Left lung (tissue), 10 donors: ENCODE data around the gene NT5C1B. TPM values are rescaled to one million over a fixed set of nuclear protein-coding genes. Genes with fewer than 3 reads are reported as not detected.

Experiments
- ATAC-seq: fragments of 200-7000 bp; cut with Tn5 transposase; one replicate; pipeline ENCODE4 v1.9.1; 2020; ENCODE audit warnings: moderate library complexity
- DNase-seq, 4 donors: peaks; one replicate each; pipeline ENCODE4 v3.0.0-alpha.2; 2013 to 2020
- H3K27ac ChIP-seq, 2 donors: fragments of 200-600 bp; sonication (generic) in 1 of 2; one replicate each; pipeline versions ENCODE4 v1.5.0 to v1.8.0; 2020 to 2021
- H3K27me3 ChIP-seq, 2 donors: fragments of 200-600 bp; sonication (generic) in 1 of 2; one replicate each; pipeline versions ENCODE4 v1.5.0 to v1.8.0; 2020 to 2021
- H3K36me3 ChIP-seq, 2 donors: fragments of 200-600 bp; sonication (generic) in 1 of 2; one replicate each; pipeline versions ENCODE4 v1.5.0 to v1.8.0; 2020 to 2021
- H3K4me1 ChIP-seq, 2 donors: fragments of 200-600 bp; one replicate each; pipeline ENCODE4 v1.8.0; 2021
- H3K4me3 ChIP-seq, 2 donors: fragments of 200-600 bp; sonication (generic) in 1 of 2; one replicate each; pipeline versions ENCODE4 v1.5.0 to v1.8.0; 2020 to 2021; ENCODE audit warnings: mild to moderate bottlenecking in 1 of 2
- H3K9me3 ChIP-seq, 2 donors: fragments of 200-600 bp; sonication (generic) in 1 of 2; one replicate each; pipeline versions ENCODE4 v1.5.0 to v1.8.0; 2020 to 2021
- intact Hi-C, 2 donors: fragments of 100-400 bp; cut with DNase I; formaldehyde crosslinking; loops; one replicate each; pipeline versions ENCODE4 v1.11.2 to v1.14.2; 2022
- polyA plus RNA-seq, 6 donors: library from polyadenylated mRNA; unstranded; fragments of 120-200 nt; gene quantifications; one replicate each; pipeline ENCODE4 v1.2.1, GENCODE V29; 2013; ENCODE audit not compliant: insufficient read length in 6 of 6
- total RNA-seq, 2 donors: library from RNA; stranded (reverse); fragmentation: NEBNext Ultra II Directional; extraction: Animal tissue kit (Norgen Biotek cat#: 25700); gene quantifications; one replicate each; pipeline ENCODE4 v1.2.1, GENCODE V29; 2021
- TF ChIP-seq, protein P1 (sequence below), 2 donors: fragments of 200-600 bp; sonication (generic) in 1 of 2; IDR thresholded peaks; one replicate each; pipeline versions ENCODE4 v1.5.0 to v1.8.0; 2021; ENCODE audit warnings: antibody characterized with exemption in 2 of 2
- donor health status: DM: no; HTN: yes; CAD: no.
- donor health status: DM: no; HTN: no; CAD: no.

Gene NT5C1B
- total and polyA plus RNA-seq, 8 donors, result 1.2 to 1.9 (median 1.3) TPM; not detected in 2

DNA sequence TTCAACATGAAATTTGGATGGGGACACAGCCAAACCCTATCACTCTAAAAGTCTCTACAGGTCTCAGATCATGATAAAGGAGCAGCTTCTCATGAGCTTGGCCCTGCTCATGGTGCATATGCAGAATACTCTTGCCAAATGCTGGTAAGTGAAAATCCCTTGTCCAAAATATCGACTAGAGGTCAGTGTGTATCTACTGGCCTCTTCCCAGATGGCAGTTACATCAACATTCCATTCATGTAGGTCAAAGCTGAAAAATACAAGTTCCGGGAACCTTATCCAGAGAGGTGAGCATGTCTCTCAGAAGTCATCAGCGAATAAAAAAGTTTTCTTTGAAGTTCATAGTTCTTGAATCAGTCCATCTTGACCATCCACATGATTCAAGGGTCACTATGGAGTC is 7.6 kb upstream of the NT5C1B start:
- intact Hi-C loops, result no loop called here
- Histone ChIP-seq H3K27me3 (no peaks in the 10 kb centered on the region), H3K4me3 (no peak overlapping the region), H3K27ac (no peak overlapping the region), H3K4me1 (no peaks in the 10 kb centered on the region), H3K9me3 (no peaks in the 10 kb centered on the region), H3K36me3 (no peaks in the 10 kb centered on the region)
- DNase-seq, result no peak
- no peak for ATAC-seq
- TF ChIP-seq, protein P1, sequence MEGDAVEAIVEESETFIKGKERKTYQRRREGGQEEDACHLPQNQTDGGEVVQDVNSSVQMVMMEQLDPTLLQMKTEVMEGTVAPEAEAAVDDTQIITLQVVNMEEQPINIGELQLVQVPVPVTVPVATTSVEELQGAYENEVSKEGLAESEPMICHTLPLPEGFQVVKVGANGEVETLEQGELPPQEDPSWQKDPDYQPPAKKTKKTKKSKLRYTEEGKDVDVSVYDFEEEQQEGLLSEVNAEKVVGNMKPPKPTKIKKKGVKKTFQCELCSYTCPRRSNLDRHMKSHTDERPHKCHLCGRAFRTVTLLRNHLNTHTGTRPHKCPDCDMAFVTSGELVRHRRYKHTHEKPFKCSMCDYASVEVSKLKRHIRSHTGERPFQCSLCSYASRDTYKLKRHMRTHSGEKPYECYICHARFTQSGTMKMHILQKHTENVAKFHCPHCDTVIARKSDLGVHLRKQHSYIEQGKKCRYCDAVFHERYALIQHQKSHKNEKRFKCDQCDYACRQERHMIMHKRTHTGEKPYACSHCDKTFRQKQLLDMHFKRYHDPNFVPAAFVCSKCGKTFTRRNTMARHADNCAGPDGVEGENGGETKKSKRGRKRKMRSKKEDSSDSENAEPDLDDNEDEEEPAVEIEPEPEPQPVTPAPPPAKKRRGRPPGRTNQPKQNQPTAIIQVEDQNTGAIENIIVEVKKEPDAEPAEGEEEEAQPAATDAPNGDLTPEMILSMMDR (IDR thresholded peaks at IDR 0.05), result no peak

DNA sequence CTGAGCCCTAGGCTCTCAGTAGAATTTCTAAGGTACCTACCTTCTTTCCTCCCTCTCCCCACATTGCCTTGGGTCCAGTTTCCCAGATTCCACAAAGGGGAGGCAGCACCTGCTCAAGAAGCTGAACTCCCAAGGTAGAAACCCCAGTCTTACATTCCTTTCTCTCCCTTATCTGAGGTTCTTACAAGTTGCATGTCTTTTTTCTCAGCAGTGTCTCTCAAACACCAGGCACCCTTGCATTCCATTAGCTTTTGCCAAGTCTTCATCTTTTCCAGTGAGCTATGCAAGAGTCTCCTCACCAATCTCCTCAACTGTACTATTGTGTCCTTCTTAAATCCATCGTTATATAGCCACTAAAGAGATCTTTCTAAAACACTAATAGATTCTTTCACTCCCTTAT is 4.1 kb upstream of the NT5C1B start:
- intact Hi-C loops, result no loop called here
- DNase-seq (no peak), ATAC-seq (no peak)
- TF ChIP-seq, protein P1 (IDR thresholded peaks at IDR 0.05), result no peak
- Histone ChIP-seq H3K27ac (no peak overlapping the region), H3K4me3 (no peak overlapping the region), H3K36me3 (no peaks in the 10 kb centered on the region), H3K27me3 (no peaks in the 10 kb centered on the region), H3K4me1 (no peaks in the 10 kb centered on the region), H3K9me3 (no peaks in the 10 kb centered on the region)

DNA sequence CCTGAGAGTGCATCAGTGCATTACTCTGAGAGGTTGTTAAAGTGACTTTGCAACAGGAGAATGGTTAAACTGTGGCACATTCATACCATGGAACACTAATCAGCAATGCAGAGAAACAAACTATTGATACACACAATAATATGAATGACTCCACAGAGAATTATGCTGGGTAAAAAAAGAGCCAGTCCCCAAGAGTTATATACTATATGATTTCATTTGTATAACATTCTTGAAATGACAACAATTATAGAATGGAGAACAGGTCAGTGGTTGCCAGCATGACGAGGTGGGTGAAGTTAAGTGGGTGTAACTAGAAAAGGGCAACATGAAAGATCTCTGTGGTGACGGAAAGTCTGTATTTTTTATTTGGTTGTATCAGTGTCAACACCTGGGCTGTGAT is 3.0 kb upstream of the NT5C1B start:
- H3K4me1 ChIP-seq, result no peaks in the 10 kb centered on the region
- intact Hi-C loops, result no loop called here

DNA sequence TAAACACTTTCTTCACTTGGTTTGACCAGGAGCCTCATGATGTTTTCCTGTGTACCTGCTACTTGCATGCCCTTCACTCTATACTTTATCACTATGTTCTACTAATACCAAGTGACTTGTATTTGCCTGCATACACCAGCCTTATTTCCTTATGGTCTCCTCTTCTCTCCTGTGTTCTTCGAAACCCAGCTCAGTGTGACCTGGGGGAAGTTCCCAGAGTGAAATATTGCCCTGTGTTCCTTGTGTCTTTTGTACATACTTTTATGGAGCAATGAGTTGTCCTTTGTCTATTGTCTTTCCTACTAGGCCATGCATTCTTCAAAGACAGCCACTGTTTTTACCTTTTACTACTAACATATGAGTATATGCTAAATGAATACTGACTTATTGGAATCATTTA is 567 bp downstream of the NT5C1B start:
- Histone ChIP-seq H3K9me3 (peaks cover 0 to 10% of the 10 kb centered on the region in 2 donors), H3K4me1 (no peaks in the 10 kb centered on the region), H3K27ac (no peak overlapping the region), H3K36me3 (no peaks in the 10 kb centered on the region), H3K27me3 (no peaks in the 10 kb centered on the region), H3K4me3 (no peak overlapping the region)
- TF ChIP-seq, protein P1 (IDR thresholded peaks at IDR 0.05), result no peak
- ATAC-seq, result no peak
- intact Hi-C loops, result no loop called here
- DNase-seq, result no peak

More for the DNA sequence above, 3.0 kb upstream of the NT5C1B start:
- ATAC-seq (no peak), DNase-seq (no peak)
- H3K27ac ChIP-seq, result no peak overlapping the region
- TF ChIP-seq, protein P1 (IDR thresholded peaks at IDR 0.05), result no peak
- no peaks in the 10 kb centered on the region for H3K27me3 ChIP-seq
- no peaks in the 10 kb centered on the region for H3K36me3 ChIP-seq
- H3K4me3 ChIP-seq, result no peak overlapping the region
- H3K9me3 ChIP-seq, result no peaks in the 10 kb centered on the region

DNA sequence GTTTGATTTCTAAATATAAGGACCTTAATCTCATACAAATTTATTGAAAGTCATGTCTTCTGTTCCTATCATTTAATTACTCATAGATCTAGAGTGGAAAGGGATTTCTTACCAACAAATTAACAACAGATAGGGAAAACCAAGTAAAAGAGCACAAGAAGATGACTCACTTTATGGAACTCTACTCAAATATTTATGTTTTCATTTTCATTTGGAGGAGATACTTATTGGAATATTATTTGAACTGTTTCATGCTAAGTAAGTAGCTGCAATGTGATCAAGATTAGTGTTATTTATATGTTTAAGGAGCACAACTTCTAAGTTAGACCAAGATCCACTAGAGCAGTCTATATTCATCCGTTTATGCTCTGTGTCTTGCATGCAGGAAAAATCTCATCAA is 1.3 kb downstream of the NT5C1B start:
- no peaks in the 10 kb centered on the region for H3K36me3 ChIP-seq
- peaks cover 0 to 11% of the 10 kb centered on the region in 2 donors for H3K9me3 ChIP-seq
- H3K27me3 ChIP-seq, result no peaks in the 10 kb centered on the region
- H3K4me3 ChIP-seq, result no peak overlapping the region
- TF ChIP-seq, protein P1 (IDR thresholded peaks at IDR 0.05), result no peak
- intact Hi-C loops, result no loop called here
- H3K27ac ChIP-seq, result no peak overlapping the region
- DNase-seq (no peak), ATAC-seq (no peak)
- no peaks in the 10 kb centered on the region for H3K4me1 ChIP-seq
